Urinary bladder (tissue), 4 donors: ENCODE measurements around the gene LCT. TPM values are rescaled to one million over a fixed set of nuclear protein-coding genes. Genes with fewer than 3 reads are reported as not detected.

ENCODE experiments used
- DNase-seq: peaks from one replicate; pipeline ENCODE4 v3.0.0-alpha.2; 2015; ENCODE audit errors: extremely low spot score
- H3K27ac ChIP-seq: one replicate; pipeline ENCODE4 v1.5.1; 2013; ENCODE audit warnings: low read depth, mild to moderate bottlenecking, moderate library complexity
- H3K36me3 ChIP-seq: one replicate; pipeline ENCODE4 v1.6.1; 2013; ENCODE audit warnings: mild to moderate bottlenecking, moderate library complexity; ENCODE audit not compliant: insufficient read depth
- H3K4me1 ChIP-seq: one replicate; pipeline ENCODE4 v1.6.1; 2013; ENCODE audit warnings: mild to moderate bottlenecking, moderate library complexity; ENCODE audit not compliant: insufficient read depth
- H3K4me3 ChIP-seq: one replicate; pipeline ENCODE4 v1.5.1; 2013; ENCODE audit warnings: low read depth, low read length
- WGBS: extraction: QIAGEN DNeasy Blood & Tissue Kit; methylation state at CpG from one replicate; pipeline ENCODE4 v1.1.7; 2013; 5-methylcytosine and 5-hydroxymethylcytosine counted together
- polyA plus RNA-seq: library from polyadenylated mRNA; stranded (reverse); fragments of 200-250 nt; gene quantifications from one replicate; pipeline ENCODE4 v1.2.3, GENCODE V29; 2013
- total RNA-seq: library from RNA; depleted of rRNA; stranded (reverse); fragments of >200 nt; gene quantifications from one replicate; pipeline ENCODE4 v1.2.3, GENCODE V29; 2014
- donor health status: healthy with polysubstance abuse.
- donor health status: healthy.

The LCT gene
- total and polyA plus RNA-seq, 2 donors: not detected

DNA sequence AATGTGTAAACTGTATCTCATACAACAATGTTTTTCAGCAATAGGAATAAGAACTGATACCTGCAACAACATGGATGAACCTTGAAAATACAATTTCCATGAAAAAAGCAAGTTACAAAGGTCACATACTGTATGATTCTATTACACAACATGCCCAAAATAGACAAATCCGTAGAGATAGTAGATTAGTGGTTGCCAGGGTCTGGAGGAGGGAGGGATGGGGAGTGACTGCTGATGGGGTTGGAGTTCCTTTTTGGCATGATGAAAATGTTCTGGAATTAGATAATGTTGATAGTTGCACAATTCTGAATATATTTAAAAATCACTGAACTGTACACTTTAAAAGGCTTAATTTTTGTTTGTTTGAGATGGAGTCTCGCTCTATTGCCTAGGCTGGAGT, 61.6 kb downstream of the LCT start:
- no peak for DNase-seq
- H3K4me1 ChIP-seq: no peaks in the 10 kb centered on the region
- 44% methylated on average over 2 of the region's 2 CpGs for WGBS
- no peak overlapping the region for H3K27ac ChIP-seq
- peaks cover 13% of the 10 kb centered on the region for H3K36me3 ChIP-seq
- H3K4me3 ChIP-seq: no peak overlapping the region

DNA sequence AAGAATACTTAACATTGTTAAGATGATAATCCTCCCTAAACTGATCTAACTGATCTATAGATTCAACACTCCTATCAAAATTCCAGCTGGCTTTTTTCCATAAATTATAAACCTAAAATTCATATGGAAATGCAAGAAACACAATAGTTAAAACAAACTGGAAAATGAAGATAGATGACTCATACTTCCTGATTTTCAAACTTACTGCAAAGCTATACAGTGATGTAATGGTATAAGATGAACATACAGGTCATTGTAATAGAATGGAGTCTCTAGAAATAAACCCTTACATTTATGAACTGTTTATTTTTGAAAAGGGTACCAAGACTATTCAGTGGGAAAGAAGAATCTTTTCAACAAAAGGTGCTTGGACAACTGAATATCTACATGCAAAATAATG, 63.1 kb downstream of the LCT start:
- Histone ChIP-seq H3K27ac (no peak overlapping the region), H3K4me3 (no peak overlapping the region), H3K36me3 (peaks cover 11% of the 10 kb centered on the region), H3K4me1 (no peaks in the 10 kb centered on the region)
- no peak for DNase-seq

DNA sequence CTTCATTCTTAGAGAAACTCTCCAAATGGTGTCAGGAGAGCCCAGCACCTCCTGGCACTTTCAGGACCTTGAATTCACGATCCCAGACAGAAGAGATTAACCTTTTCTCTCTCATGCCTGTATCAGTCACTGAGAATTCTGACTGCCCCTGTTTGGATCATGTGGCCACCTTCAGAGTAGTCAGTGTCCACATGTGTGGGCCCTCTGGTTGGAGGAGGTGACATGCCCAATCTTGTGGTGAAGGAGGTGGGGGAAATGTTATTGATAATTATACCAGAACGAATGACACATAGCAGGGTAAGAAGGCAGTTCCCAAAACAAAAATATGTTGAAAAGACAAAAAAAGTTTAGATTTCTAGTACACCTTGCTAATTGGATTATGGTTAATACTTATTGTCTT, 63.7 kb downstream of the LCT start:
- Histone ChIP-seq H3K4me1 (no peaks in the 10 kb centered on the region), H3K4me3 (no peak overlapping the region), H3K36me3 (peaks cover 12% of the 10 kb centered on the region), H3K27ac (no peak overlapping the region)
- no peak for DNase-seq
- WGBS: 95% methylated on average over 2 of the region's 2 CpGs

DNA sequence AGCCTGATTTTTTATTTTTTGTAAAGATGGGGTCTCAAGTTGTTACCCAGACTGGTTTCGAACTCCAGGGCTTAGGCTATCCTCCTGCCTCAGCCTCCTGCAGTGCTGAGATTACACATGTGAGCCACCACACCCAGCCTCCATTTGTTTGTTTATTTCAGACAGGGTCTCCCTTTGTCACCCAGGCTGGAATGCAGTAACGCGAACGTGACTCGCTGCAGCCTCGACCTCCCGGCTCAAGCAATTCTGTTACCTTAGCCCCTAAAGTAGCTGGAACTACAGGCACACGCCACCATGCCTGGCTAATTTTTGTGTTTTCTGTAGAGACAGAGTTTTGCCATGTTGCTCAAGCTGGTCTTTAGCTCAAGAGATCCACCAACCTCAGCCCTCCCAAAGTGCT, 68.1 kb downstream of the LCT start:
- WGBS: 95% methylated on average over 8 of the region's 8 CpGs
- no peak for DNase-seq
- Histone ChIP-seq H3K36me3 (peaks cover 9% of the 10 kb centered on the region), H3K4me3 (no peak overlapping the region), H3K27ac (no peak overlapping the region), H3K4me1 (no peaks in the 10 kb centered on the region)

DNA sequence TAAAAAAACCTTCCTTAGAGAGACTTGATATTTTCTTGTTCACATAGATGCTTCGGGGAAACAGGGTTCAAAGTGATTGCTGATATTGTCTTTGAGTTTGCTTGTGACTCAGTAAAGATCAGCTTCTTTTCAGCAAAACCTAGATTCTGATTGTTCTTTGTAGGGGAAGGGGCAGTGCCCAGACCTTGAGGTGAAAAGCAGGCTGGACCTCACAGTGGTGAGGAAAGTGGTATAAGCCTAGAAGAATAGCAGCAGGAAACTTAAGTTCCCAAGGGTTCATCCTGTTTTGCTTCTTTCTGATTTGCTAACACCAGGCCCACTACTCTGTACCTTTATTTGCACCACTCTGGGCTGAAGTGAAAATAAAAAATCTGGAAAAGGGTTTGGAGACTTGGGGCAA, 74.5 kb downstream of the LCT start:
- H3K27ac ChIP-seq: no peak overlapping the region
- 93% methylated on average over 1 of the region's 1 CpG for WGBS
- H3K4me3 ChIP-seq: no peak overlapping the region
- H3K4me1 ChIP-seq: no peaks in the 10 kb centered on the region
- H3K36me3 ChIP-seq: peaks cover 12% of the 10 kb centered on the region
- no peak for DNase-seq

DNA sequence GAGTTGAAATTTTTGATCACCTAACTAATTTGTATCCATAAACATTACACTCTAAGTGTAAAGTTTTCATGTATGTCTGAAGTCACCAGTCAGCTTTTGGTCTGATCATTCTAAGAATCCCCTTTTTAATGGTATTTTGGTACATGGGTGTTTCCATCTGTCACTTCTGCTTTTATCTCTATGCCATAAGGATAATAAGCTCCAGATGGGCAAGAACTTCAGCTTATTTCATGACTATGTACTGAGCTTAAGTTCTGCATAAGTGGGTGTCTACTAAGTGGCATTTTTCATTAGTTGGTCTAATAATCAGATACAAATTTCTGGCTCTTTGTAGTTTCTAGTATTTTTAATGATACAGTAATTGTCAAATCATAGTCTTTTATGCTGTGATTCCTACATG, 75.0 kb downstream of the LCT start:
- Histone ChIP-seq H3K36me3 (peaks cover 12% of the 10 kb centered on the region), H3K27ac (no peak overlapping the region), H3K4me1 (no peaks in the 10 kb centered on the region), H3K4me3 (no peak overlapping the region)
- no peak for DNase-seq

DNA sequence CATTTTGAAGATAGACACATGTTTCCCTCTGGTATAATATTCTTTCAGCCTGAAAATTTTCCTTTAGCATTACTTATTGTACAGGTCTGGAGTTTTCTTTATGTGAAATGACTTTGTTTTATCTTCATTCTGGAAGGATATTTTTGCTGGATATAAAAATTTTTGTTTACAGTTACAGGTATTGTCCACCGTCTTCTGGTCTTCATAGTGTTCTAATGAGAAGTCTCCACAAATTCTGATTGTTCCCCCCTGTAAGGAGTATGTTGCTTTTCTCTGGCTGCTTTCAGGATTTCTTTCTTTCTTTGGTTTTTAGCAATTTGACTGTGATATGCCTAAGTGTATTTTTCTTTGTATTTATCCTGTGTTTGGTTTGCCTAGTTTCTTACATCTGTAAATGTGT, 80.3 kb downstream of the LCT start:
- peaks cover 12% of the 10 kb centered on the region for H3K36me3 ChIP-seq
- DNase-seq: no peak
- H3K27ac ChIP-seq: no peak overlapping the region
- H3K4me3 ChIP-seq: no peak overlapping the region
- WGBS: 97% methylated on average over 1 of the region's 1 CpG
- H3K4me1 ChIP-seq: no peaks in the 10 kb centered on the region

DNA sequence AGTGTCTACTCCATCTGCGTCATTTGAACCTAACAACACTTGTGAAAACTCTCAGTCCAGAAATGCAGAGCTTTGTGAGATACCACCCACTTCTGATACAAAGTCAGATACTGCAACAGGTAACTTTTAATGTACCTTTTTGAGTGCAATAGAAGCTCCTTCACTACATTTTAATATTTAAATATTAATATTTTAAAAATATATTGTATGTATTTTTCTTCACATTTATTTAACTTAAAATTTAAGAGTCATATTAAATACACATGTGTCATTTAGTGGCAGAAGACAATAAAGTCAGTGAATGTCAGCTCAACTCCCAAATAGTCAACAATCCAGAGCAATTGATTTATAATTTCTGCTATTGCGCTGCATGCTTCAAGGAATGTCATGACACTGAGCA, 81.4 kb downstream of the LCT start:
- 98% methylated on average over 2 of the region's 2 CpGs for WGBS
- H3K36me3 ChIP-seq: peaks cover 12% of the 10 kb centered on the region
- H3K27ac ChIP-seq: no peak overlapping the region
- DNase-seq: no peak
- no peaks in the 10 kb centered on the region for H3K4me1 ChIP-seq
- no peak overlapping the region for H3K4me3 ChIP-seq

DNA sequence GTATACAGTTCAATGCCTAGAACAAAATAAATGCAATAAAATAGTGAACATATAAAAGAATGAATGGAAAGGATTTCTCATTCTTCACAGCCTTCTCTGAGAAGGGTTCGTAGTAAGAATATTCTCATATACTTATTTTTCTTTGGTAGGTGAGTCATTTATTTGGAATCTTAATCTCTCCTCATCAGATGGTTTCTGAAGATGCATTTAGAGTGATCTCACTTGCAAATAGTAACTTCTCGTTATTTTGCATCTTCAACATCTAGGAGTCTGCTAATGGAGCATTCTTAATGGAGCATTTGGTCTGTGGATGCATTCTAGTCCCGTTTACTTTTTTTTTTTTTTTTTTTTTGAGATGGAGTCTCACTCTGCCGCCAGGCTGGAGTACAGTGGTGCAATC, 91.4 kb downstream of the LCT start:
- Histone ChIP-seq H3K4me1 (no peaks in the 10 kb centered on the region), H3K36me3 (peaks cover 2% of the 10 kb centered on the region), H3K4me3 (no peak overlapping the region), H3K27ac (no peak overlapping the region)
- no peak for DNase-seq
- WGBS: 66% methylated on average over 4 of the region's 4 CpGs

DNA sequence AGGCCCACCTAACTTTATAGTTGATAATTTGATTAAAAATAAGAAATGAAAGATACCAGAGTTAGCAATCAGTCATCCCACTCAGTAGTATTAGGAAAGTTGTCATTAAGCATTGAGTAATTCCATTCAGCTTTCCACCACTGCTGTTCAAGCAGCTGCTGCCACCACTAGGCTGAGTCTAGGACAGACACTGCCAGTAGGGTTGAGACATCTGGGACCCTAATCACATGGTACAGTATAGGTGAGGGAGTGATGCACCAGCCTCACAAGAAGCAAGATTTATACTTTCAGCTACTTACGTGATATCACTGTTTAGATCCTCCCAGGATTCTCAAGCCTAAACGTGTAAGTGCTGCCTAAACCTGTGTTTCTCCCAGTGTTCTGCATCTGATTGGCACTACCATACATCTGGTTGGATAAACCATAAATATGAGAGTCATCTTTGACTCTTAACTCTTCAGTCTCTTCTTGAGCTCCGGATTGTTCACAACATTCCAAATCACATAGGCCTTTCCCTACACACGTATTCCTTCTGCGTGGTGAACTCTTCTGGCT, 92.1 kb downstream of the LCT start:
- no peak for DNase-seq
- WGBS: 82% methylated on average over 5 of the region's 5 CpGs
- H3K27ac ChIP-seq: no peak overlapping the region
- H3K4me1 ChIP-seq: no peaks in the 10 kb centered on the region
- no peak overlapping the region for H3K4me3 ChIP-seq
- peaks cover 2% of the 10 kb centered on the region for H3K36me3 ChIP-seq

DNA sequence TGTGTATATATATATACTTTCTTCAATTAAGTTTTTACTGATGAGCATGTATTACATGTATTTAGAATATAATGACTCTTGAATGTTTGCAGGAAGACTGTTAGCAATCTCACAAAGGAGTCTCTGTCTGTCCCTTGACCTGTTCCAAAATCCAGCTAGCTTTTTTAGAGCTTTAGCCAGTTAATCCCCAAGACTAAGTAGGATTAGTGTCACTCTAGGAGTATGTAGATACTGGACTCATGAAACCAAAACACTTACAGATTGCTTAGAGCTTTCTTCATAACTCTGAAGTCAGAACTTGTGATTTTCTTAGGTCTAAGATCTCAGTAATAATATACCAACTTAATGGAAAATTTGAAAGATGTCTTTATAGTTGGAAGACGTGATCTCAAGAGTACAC, 93.1 kb downstream of the LCT start:
- no peak for DNase-seq
- H3K4me3 ChIP-seq: no peak overlapping the region
- H3K27ac ChIP-seq: no peak overlapping the region
- H3K36me3 ChIP-seq: peaks cover 2% of the 10 kb centered on the region
- 40% methylated on average over 1 of the region's 1 CpG for WGBS
- H3K4me1 ChIP-seq: no peaks in the 10 kb centered on the region

DNA sequence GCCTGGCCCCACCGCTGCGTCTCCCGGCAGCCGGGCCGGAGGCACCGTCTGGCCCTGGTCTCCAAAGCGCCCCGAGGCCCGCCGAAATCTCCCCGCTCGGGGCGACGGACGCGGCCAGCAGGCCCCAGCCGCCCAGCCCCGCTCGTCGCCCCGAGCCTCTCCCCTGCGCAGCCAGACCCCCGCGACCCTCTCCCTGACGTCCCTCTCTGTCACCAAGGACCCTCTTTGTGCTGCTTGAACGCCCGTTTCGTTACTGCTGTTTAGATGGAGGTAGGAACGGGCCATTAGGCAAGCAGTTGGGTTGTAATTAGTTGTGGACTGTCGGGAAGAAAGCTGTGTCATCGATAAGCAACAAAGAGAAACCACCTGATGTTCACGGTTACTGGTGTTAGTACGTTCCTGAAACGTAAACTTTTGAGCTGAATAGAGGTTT, 94.6 kb downstream of the LCT start:
- no peaks in the 10 kb centered on the region for H3K4me1 ChIP-seq
- H3K27ac ChIP-seq: peak overlapping the region; percentile 99
- DNase-seq: peak; percentile 32
- H3K36me3 ChIP-seq: no peaks in the 10 kb centered on the region
- under 1% methylated on average over 34 of the region's 34 CpGs for WGBS
- H3K4me3 ChIP-seq: peak overlapping the region; percentile 86

DNA sequence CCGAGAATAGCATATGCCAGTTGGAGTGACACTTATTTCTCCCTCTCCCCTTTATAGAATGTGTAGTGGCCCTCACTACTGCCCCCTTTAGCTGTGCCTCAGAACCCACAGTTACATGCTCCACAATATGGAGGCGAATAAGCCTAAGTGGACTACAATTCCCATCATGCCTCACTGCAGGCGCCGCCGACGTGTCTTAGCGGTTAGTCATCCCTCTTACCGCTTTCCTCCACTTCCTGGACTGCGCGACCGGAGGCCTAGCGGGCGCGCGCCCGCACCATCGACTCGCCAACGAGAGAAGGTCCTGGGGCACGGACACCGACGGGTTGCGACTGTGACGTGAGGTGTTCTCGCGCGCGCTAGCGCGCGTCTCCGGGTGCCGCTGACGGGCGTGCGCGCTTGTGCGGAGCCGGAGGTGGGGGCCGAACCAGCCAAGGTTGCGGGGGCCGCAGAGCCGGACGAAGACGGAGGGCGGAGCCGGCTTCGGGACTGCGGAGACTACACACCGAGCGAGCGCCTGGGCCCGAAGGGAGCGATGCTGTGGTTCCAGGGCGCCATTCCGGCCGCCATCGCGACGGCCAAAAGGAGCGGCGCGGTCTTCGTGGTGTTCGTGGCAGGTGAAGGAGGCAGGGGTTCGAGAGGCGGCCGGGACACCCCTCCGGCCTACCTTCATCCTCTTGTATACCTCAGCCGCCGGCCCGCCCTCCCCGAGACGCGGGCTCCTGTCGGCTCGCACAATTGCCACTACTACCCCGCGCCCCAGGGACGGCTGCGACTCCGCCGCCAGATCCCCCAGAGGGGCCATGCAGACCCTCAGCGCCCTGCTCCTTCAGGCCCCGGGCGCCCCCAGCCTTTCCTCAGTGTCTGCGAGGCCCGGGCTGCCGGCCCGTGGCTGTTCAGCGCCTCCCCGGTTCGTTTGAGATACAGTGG, 95.3 kb downstream of the LCT start, which contains the start of gene UBXN4:
Gene UBXN4 (plus strand): TSS at position 461 of the 930 bp plus-strand sequence. CDS start 75 bp downstream, at position 536.
- peak within 1 kb of the TSS; percentile 86 for H3K4me3 ChIP-seq
- H3K36me3 ChIP-seq: no peaks in the 10 kb centered on the region
- peak; percentile 93 for DNase-seq
- 1% methylated on average over 93 of the region's 93 CpGs for WGBS
- H3K4me1 ChIP-seq: no peaks in the 10 kb centered on the region
- peak within 1 kb of the TSS; percentile 99 for H3K27ac ChIP-seq

DNA sequence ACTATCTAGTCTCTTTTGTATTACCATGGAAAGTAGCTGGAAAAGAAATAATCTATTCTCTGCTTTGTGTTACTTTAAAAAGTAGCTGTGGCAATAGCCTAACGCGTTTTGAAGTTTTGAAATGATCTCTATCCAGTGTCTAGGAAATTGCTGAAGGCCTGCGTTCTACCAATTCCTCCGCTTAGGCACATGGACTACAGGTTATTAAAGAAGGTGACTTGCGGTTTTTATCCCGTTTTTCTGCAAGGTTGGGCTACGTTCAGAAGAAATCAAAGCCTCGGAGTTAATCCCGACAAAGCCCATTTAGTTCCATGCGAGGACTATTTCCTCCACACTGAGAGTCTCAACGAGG, 96.0 kb downstream of the LCT start:
- Histone ChIP-seq H3K4me3 (no peak overlapping the region), H3K4me1 (no peaks in the 10 kb centered on the region), H3K36me3 (no peaks in the 10 kb centered on the region), H3K27ac (no peak overlapping the region)
- no peak for DNase-seq
- 81% methylated on average over 11 of the region's 11 CpGs for WGBS
